ENCODE measurements around the gene PTPRM.

PTPRM gene

GRCh38 chr18:8114480-8114879, 547.4 kb downstream of the PTPRM start:
- no peak for DNase-seq (ENCODE audit: low spot score)

- DNase-seq (ENCODE audit: low spot score) = no peak
Observed at GRCh38 chr18:8116341-8117005, 549.4 kb downstream of the PTPRM start.

GRCh38 chr18:8117006-8117371, 549.9 kb downstream of the PTPRM start:
- DNase-seq (ENCODE audit: low spot score) = no peak

GRCh38 chr18:8121101-8121500, 554.0 kb downstream of the PTPRM start:
- DNase-seq (ENCODE audit: low spot score) = no peak

DNA sequence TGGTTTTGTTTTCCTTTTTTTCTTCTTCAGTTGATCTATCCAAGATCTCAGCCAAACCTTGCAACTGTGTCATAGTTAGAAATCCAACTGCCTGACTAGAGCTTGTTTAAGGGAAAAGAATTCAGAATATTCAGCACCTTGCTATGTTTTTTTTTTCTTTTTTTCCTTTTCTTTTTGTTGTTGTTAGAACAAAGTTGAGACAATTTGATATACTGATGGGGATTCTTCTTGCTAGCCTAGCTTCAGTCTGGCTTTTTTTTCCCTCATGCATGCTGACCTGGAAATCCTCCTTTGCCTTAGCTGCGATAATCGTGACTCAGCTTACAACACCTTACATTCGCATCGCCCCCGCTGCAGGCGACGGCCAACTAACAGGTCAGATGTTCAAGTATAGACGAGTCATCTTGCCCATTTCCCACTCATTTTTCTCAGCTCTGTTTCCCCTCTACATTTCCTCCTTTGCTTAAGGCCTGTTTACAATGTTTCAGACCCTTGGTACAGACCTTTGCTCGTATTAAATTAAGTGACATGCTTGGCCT, 554.9 kb downstream of the PTPRM start:
- DNase-seq (ENCODE audit: low spot score) = no peak

- no peak for DNase-seq (ENCODE audit: low spot score)
Observed at GRCh38 chr18:8124232-8125146, 557.4 kb downstream of the PTPRM start.

GRCh38 chr18:8130096-8130495, 563.0 kb downstream of the PTPRM start:
- DNase-seq (ENCODE audit: low spot score) = no peak

DNA sequence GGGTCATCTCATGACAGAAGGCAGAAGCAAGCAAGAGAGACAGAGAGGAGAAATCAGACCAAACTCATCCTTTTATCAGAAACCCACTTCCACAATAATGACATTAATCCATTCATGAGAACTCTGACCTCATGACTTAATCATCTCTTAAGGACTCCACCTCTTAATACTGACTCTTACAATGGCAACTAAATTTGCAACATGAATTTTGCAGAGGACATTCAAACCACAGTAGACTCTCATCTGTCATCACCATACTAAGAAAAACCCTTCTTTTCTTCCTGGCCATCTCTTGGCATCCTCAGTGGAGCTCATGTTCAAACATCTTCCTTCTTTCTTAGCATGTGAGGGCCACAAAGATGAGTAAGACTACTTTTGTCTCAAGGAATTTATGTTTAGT, 565.9 kb downstream of the PTPRM start:
- DNase-seq (ENCODE audit: low spot score) = no peak

GRCh38 chr18:8133888-8134287, 566.8 kb downstream of the PTPRM start:
- DNase-seq (ENCODE audit: low spot score) = no peak

DNA sequence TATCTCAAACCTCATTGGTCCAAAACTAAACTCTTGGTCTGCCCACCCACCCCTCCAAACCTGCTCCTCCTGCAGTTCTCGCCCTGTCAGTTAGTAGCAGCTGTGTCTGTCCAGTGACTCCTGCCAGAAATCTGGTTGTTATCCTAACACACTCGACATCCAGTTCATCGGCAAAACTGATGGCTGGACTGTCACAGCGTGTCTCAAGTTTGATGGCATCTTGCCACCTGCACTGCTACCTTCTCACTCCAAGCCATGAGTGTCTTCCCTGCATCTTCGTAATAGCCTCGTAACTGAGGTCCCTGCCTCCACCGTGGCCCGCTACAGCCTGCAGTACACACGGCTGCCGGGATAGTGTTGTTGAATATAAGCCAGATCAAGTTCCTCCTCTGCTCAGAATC, 572.0 kb downstream of the PTPRM start:
- DNase-seq (ENCODE audit: low spot score) = no peak

DNA sequence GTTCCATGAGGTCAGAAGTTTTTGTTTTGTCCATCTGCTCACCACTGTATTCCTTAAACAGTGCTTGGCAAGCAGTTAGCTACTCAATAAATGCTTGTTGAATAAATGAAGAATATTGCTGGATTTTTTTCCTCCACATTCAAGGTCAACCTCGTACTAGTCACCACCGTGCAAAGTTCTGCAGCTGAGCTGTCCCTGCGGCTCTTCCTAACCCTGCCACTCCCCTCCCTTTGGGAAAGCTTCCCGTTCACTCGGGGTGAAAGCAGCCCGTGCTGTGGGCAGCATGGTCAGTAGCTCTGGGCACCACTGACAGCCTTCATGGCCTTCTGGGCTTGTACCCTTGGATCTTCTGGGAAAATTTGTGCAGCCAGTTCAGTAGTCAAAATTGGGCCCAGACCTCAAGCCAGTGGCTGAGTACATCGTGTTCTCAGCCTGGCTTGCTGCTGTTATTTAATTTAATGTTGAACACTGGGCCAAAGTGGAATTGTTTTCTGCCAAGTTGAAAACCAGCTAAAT, 572.8 kb downstream of the PTPRM start:
- no peak for DNase-seq (ENCODE audit: low spot score)

- no peak for DNase-seq (ENCODE audit: low spot score)
Observed at GRCh38 chr18:8140841-8141501, 573.9 kb downstream of the PTPRM start.

DNA sequence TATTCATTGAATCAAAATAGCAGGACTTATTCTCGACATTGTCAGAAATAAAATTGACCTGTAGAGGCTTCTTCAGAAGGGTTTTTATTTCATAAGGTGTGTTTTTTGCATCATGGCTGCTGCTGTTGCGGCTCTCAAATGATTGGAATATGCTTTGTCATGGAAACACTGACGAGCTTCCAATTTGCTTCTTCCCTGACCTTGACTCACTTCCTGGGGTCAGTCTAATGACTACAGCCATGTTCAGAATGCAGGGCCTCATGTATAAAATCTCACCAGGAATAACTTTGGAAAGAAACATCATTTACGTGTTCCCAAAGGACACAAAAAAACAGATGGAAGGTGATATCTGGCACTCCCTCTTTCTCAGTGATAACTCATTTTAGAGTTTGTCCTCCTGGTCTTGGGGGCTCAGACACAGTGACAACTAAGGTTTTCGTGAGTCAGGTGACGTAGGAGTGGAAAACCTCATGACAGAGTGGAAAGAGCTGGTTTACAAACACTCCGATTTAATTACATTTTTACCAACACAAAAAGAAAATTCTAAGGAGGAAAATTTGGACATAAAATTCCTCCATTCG, 575.1 kb downstream of the PTPRM start:
- no peak for DNase-seq (ENCODE audit: low spot score)

- no peak for DNase-seq (ENCODE audit: low spot score)
Observed at GRCh38 chr18:8142932-8143331, 575.8 kb downstream of the PTPRM start.

DNA sequence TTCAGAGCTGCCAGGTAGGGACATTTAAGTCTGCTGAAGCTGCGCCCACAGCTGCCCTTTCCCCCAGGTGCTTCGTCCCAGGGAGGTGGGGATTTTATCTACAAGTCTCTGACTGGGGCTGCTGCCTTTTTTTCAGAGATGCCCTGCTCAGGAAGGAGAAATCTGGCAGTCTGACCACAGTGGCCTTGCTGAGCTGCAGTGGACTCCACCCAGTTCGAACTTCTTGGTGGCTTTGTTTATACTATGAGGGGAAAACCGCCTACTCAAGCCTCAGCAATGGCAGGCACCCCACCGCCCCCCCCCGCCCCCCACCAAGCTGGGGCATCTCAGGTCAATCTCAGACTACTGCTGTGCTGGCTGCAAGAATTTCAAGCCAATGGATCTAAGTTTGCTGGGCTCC, 584.1 kb downstream of the PTPRM start:
- no peak for DNase-seq (ENCODE audit: low spot score)

DNA sequence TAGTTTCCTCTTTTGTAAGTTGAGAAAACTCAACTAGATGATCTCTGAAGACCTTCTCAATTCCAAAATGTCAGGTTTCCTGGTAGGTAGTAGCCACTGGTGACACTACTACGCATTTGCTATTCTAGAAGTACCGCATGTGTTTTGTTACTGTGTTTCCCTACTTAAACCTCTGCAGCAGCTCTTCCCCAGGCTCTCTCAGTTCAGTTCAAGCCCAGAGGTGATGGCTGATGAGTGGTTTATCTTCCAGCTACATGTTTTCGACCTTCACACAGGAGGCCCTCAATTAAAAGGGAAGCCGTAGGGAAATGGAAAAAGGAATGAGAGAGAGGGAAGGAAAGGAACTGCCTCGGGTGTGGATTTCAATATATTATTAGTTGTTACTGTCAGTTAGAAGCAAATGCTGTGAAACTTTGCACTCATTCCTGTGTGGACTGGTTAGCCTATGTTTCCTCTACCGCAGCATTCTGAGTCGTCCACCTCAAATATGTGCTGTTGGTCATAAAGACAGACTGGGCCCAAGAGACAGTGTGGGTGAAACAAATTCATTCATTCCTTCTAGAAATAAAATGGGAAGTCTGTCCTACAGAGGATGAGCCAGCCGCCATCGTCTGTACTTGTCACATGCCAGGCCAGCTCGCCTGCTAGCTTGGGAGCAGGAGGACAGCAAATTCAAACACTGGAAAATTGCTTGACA, 586.9 kb downstream of the PTPRM start:
- DNase-seq (ENCODE audit: low spot score) = no peak

GRCh38 chr18:8162802-8163201, 595.7 kb downstream of the PTPRM start:
- no peak for DNase-seq (ENCODE audit: low spot score)

DNA sequence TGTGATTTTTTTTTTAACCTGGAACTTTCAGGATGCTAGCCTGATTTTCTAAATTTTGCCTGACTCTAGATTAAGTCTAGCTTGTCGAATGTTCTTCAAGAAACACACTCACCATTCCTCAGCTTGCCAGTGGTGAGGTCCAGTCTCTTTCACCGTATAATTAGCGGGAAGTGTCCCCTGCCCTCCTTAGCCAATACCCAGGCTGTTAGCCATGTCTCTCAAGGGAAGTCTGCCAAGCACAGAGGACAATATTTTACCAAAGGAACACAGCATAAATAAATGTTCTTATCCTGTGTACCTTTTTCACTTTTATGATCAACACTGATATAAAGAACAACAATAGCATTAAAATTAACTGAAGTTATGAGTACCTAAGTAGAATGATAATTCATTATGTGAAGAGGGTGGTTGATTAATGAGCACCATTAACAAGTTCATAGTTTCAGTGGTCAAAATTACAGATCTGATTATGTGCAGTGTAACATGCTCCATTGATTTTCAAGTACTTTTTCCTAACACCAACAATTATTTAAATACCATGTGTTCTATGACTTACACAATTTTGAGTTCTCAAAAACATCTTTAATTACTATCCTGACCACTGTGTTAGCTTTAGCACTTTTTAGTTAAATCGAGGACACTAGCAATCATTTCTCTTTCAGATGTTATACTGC, 596.3 kb downstream of the PTPRM start:
- no peak for DNase-seq (ENCODE audit: low spot score)

DNA sequence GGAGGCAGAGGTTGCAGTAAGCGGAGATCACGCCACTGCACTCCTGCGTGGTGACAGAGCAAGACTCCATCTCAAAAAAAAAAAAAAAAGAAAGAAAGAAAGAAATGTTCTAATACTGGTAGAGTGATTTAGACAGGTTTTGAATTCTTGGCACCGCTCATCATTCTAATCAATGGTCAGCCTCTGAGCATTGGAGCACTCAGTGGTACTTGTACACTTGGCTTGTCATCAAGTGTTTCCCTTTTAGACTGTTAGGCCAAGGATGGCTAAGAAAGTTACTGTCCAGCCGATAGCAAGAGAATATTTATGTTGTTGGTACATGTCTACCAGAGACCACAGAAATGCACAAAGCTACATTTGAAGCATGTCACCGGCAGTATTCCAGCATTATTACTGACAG, 598.0 kb downstream of the PTPRM start:
- no peak for DNase-seq (ENCODE audit: low spot score)

GRCh38 chr18:8167026-8167425, 599.9 kb downstream of the PTPRM start:
- no peak for DNase-seq (ENCODE audit: low spot score)

- no peak for DNase-seq (ENCODE audit: low spot score)
Observed at GRCh38 chr18:8167673-8168072, 600.6 kb downstream of the PTPRM start.

Data from CD4-positive, alpha-beta T cell treated with Interleukin-6 at 100 ng/mL for 8 hours (primary cell).